Esophagus (tissue), 2 donors: Measurements from ENCODE around the gene TRPM5. TPM values are rescaled to one million over a fixed set of nuclear protein-coding genes. Genes with fewer than 3 reads are reported as not detected.

Experiments
- H3K27ac ChIP-seq, 2 donors: one replicate each; pipeline ENCODE4 v1.5.1; 2013; ENCODE audit warnings: low read depth in 2 of 2, mild to moderate bottlenecking in 2 of 2, inconsistent platforms in 1 of 2, low read length in 1 of 2, moderate library complexity in 1 of 2
- H3K27me3 ChIP-seq, 2 donors: one replicate each; pipeline ENCODE4 v1.6.1; 2013; ENCODE audit warnings: low read length in 2 of 2, control low read depth in 1 of 2, mild to moderate bottlenecking in 1 of 2; ENCODE audit not compliant: insufficient read depth in 2 of 2, control insufficient read depth in 1 of 2
- H3K36me3 ChIP-seq, 2 donors: one replicate each; pipeline ENCODE4 v1.6.1; 2013; ENCODE audit warnings: low read length in 1 of 2; ENCODE audit not compliant: control insufficient read depth in 2 of 2, insufficient read depth in 2 of 2
- H3K4me1 ChIP-seq, 2 donors: one replicate each; pipeline ENCODE4 v1.6.1; 2013; ENCODE audit warnings: low read length in 1 of 2; ENCODE audit not compliant: control insufficient read depth in 2 of 2, insufficient read depth in 2 of 2
- H3K4me3 ChIP-seq, 2 donors: one replicate each; pipeline ENCODE4 v1.5.1; 2013; ENCODE audit warnings: low read length in 2 of 2, mild to moderate bottlenecking in 2 of 2, low read depth in 1 of 2, moderate library complexity in 1 of 2
- H3K9me3 ChIP-seq, 2 donors: one replicate each; pipeline ENCODE4 v1.6.1; 2013; ENCODE audit warnings: mild to moderate bottlenecking in 2 of 2, low read depth in 1 of 2, low read length in 1 of 2, moderate library complexity in 1 of 2; ENCODE audit not compliant: control insufficient read depth in 2 of 2, insufficient read depth in 1 of 2
- WGBS, 2 donors: extraction: QIAGEN DNeasy Blood & Tissue Kit; methylation state at CpG; one replicate each; pipeline ENCODE4 v1.1.7; 2013; 5-methylcytosine and 5-hydroxymethylcytosine counted together
- polyA plus RNA-seq, 2 donors: library from polyadenylated mRNA; stranded (reverse); fragments of 200-250 nt; gene quantifications; one replicate each; pipeline ENCODE4 v1.2.3, GENCODE V29; 2013
- donor health status: healthy with polysubstance abuse.
- donor health status: Bipolar disorder and iron deficiency.

TRPM5 gene
- polyA plus RNA-seq, 2 donors: 0.01 TPM; not detected in 1

DNA sequence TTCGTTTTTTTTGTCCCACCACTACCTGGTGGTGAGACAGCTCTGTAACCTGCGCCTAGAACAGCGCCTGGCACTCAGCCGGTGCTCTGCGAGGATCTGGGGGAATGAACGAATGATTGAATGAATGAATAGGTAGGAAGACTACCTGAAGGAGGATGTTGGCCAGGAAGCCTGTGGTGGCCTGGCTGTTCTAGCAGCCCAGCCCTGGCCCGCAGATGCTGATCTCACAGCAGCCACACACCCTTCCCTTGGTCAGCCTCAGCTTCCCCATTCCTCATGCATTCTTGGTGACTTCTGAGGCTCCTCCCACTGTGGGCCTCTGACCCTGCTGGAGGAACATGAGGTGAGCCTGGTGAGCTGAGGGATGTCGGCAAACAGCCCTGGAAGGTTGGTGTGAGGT, 3.7 kb downstream of the TRPM5 start:
- Histone ChIP-seq H3K4me1 (peaks cover 7 to 10% of the 10 kb centered on the region in 2 donors), H3K27ac (no peak overlapping the region), H3K9me3 (peaks cover 0 to 4% of the 10 kb centered on the region in 2 donors), H3K4me3 (no peak overlapping the region), H3K36me3 (no peaks in the 10 kb centered on the region), H3K27me3 (no peaks in the 10 kb centered on the region)
- 69 to 78% methylated on average over 8 of the region's 8 CpGs for WGBS, 2 donors

DNA sequence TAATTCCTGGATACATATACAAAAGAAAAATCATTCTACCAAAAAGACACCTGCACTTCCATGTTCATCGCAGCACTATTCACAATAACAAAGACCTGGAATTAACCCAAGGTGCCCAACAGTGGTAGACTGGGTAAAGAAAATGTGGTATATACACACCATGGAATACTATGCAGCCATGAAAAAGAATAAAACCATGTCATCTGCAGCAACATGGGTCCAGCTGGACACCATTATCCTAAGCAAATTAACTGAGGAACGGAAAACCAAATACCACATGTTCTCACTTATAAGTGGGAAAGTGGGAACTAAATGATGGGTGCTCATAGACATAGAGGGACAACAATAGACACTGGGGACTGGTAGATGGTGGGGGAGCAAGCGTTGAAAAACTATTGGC, 4.5 kb downstream of the TRPM5 start:
- Histone ChIP-seq H3K27me3 (no peaks in the 10 kb centered on the region), H3K36me3 (no peaks in the 10 kb centered on the region), H3K4me3 (no peak overlapping the region), H3K27ac (no peak overlapping the region), H3K9me3 (peaks cover 0 to 4% of the 10 kb centered on the region in 2 donors), H3K4me1 (peaks cover 3 to 4% of the 10 kb centered on the region in 2 donors)
- WGBS, 2 donors: 95 to 97% methylated on average over 3 of the region's 3 CpGs

DNA sequence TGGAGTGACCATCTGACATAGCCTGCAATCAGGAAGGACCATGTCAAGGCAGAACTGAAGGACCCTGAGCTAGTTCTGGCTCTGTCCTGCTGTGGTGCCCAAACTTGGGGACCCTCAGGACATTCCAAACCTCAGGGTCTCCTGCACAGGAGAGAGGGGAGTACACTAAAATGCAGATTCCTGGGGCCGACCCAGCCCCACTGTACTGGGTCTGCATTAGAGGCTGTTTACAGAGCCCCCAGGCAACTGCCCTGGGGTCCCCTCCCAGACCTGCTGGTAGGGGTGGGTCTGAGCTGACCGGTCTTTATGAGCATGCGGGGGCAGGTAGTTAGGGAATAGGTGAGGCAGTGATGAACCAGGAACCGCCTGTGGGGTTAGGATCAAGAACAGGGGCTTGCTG, 6.8 kb downstream of the TRPM5 start:
- H3K4me1 ChIP-seq: no peaks in the 10 kb centered on the region
- H3K27me3 ChIP-seq: no peaks in the 10 kb centered on the region
- H3K9me3 ChIP-seq: peaks cover 0 to 8% of the 10 kb centered on the region in 2 donors
- H3K36me3 ChIP-seq: no peaks in the 10 kb centered on the region
- H3K27ac ChIP-seq: no peak overlapping the region
- H3K4me3 ChIP-seq: no peak overlapping the region
- 84 to 87% methylated on average over 4 of the region's 4 CpGs for WGBS, 2 donors

DNA sequence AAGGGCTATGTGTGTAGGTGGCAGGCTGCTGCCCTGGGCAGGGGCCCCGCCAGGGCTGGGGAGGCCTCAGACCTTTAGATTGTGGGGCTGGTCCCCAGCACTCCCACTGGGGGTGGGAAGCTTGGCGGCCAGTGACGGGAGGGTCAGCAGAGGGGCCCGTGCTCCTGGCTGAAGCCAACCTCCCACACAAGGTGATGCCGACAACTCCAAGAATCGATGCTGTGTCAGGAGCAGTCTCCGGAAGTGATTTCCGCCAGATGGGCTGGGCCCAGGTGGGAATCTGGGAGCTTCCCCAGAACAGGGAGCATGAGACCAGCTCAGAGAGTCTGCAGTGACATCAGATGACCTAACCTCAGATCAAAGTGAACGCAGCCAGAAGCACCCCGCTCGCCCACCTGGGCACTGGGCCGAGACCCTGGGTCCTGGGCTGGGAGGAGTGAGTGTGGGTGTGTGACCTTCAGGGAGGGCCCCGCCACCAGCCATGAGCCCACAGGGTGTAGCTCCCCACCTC, 7.7 kb downstream of the TRPM5 start:
- Histone ChIP-seq H3K27me3 (no peaks in the 10 kb centered on the region), H3K27ac (no peak overlapping the region), H3K9me3 (peaks cover 0 to 8% of the 10 kb centered on the region in 2 donors), H3K4me1 (no peaks in the 10 kb centered on the region), H3K36me3 (no peaks in the 10 kb centered on the region), H3K4me3 (no peak overlapping the region)
- 86 to 88% methylated on average over 13 of the region's 13 CpGs for WGBS, 2 donors

DNA sequence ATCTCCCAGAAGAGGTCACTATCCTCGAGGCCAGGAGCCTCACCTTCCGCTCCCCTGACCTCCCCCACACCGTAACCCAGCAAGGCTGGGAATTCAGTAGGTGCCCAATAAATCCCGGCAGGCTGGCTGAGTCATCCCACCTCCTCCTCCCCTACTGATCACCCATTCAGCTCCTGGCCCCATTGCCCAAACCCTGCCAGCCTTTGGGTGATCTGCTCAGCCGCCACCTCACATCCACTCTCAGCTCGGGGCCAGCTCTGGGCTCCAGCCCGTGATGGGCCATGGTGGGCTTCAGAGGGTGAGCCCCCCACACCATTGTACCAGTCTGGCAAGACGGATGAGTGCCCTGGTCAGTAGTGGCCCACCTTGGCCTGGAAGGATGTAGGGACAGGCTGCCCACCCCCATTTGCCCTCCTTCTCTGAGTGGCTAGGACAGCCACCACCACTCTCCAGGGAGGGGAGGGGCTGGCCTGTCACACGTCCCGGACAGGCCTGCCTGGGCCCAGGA, 8.2 kb downstream of the TRPM5 start:
- Histone ChIP-seq H3K27me3 (no peaks in the 10 kb centered on the region), H3K4me1 (no peaks in the 10 kb centered on the region), H3K27ac (no peak overlapping the region), H3K9me3 (peaks cover 0 to 8% of the 10 kb centered on the region in 2 donors), H3K36me3 (no peaks in the 10 kb centered on the region), H3K4me3 (no peak overlapping the region)
- 73 to 82% methylated on average over 8 to 10 of the region's 10 CpGs for WGBS, 2 donors

DNA sequence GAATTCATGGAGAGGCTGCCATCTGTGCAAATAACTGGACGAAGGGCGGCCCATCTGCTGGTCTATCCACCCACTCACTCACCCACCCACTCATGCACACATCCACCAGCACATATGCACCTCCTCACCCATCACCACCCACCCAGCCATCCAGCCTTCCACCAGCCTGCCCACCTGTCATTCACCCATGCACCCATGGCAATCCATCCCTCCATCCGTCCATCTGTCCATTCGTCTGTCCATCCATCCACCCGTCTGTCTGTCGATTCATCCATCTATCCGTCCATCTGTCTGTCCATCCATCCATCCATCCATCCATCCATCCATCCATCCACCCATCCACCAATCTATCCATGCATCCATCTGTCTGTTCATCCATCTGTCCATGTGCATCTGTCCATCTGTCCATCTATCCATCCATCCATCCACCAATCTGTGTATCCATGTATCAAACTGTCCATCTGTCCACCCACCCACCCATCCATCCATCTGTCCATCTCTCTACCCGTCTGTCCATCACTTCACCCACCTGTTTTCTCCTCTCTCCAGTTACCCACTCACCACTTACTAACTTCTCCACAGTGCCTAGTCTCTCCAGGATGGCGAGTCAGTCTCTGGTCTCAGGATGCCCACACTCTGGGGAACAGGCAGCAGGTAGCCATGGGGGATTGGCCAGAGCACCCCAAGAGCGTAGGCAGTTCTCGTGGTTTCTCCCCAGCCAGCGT, 8.9 kb downstream of the TRPM5 start:
- Histone ChIP-seq H3K4me1 (no peaks in the 10 kb centered on the region), H3K27ac (no peak overlapping the region), H3K4me3 (no peak overlapping the region), H3K9me3 (peaks cover 0 to 10% of the 10 kb centered on the region in 2 donors), H3K27me3 (no peaks in the 10 kb centered on the region), H3K36me3 (no peaks in the 10 kb centered on the region)
- WGBS, 2 donors: 88% methylated on average over 12 of the region's 12 CpGs

DNA sequence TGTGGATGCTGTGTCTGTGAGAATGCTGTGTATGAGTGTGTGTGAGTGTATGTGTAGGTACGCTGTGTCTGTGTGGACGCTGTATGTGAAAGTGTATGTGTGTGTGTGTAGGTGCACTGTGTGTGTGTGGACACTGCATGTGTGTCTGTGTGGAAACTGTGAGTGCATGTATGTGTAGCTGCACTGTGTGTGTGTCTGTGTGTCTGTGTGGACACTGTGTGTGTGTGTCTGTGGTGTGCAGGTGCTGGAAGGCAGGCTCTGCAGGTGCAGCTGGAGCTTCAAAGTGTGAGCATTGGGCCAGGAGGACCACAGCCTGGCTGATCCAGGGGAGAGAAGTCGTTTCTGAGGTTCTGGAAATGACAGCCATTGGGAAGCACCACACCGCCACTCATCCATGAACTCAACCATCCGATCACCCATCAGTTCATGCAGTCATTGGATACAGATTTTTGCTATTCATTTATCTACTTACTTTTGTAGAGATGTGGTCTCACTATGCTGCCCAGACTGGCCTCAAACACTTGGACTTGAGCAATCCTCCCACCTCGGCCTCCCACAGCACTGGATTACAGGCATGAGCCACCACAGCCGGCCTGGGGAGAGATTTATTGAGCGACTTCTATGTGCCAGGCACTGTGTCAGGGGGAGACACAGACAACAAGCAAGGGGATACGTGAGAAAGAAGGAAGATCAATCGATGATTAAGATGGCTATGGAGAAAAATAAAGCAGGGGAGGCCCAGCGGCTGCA, 9.6 kb downstream of the TRPM5 start:
- H3K27me3 ChIP-seq: no peaks in the 10 kb centered on the region
- no peaks in the 10 kb centered on the region for H3K36me3 ChIP-seq
- 76 to 80% methylated on average over 11 of the region's 11 CpGs for WGBS, 2 donors
- H3K4me3 ChIP-seq: no peak overlapping the region
- no peak overlapping the region for H3K27ac ChIP-seq
- no peaks in the 10 kb centered on the region for H3K4me1 ChIP-seq
- peaks cover 0 to 11% of the 10 kb centered on the region in 2 donors for H3K9me3 ChIP-seq

DNA sequence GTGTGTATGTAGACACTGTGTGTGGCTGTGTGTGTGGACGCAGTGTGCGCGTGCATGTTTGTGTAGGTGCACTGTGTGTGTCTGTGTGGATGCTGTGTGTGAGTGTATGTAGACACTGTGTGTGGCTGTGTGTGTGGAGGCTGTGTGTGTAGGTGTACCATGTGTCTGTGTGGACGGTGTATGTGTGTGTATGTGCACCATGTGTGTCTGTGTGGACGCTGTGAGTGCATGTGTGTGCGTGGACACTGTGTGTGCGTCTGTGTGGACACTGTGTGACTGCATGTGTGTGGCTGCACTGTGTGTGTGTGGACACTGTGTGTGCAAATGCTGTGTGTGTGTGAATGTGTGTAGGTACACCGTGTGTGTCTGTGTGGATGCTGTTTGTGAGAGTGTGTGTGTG, 10.3 kb downstream of the TRPM5 start:
- H3K27ac ChIP-seq: no peak overlapping the region
- no peaks in the 10 kb centered on the region for H3K36me3 ChIP-seq
- H3K4me3 ChIP-seq: no peak overlapping the region
- 88 to 93% methylated on average over 8 of the region's 8 CpGs for WGBS, 2 donors
- no peaks in the 10 kb centered on the region for H3K27me3 ChIP-seq
- peaks cover 0 to 11% of the 10 kb centered on the region in 2 donors for H3K9me3 ChIP-seq
- no peaks in the 10 kb centered on the region for H3K4me1 ChIP-seq

DNA sequence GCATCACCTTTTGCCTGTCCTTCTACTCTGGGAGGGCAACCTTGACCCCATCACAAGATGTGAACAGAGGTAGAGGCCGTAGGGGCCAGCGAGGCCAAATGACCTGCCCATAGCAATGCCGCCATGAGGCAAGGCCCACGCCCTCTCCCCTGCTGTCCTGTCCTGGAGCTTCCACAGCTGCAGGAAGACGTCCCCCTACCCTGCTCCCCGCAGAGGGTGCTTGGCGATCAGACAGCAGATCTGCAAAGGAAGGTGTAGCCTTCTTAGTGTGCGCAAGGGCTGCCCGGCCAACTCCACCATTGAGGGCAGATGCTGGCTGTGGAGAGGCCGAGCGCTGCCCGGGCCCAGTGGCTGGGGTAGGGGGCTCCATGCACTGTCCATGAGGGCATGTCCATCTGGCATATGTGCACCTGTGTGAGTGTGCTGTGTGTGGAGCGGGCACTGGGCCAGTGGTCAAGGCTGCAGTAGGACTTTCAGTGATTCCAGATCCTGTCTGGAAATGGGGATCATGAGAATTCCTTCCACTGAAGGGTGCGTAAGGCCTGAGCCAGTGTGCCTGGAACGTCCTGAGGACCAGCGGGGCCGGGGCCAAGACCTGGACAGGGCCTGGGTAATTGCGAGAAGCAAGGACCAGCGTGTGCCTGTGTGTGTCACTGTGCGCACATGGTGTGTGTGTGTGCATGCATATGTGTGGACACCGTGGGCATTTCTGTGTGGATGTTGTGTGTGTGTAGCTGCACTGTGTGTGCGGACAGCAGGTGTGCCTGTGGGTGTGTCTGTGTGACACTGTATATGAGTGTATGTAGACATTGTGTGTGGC, 11.0 kb downstream of the TRPM5 start:
- 90 to 92% methylated on average over 22 of the region's 22 CpGs for WGBS, 2 donors
- Histone ChIP-seq H3K9me3 (peaks cover 0 to 13% of the 10 kb centered on the region in 2 donors), H3K27ac (no peak overlapping the region), H3K27me3 (no peaks in the 10 kb centered on the region), H3K4me1 (no peaks in the 10 kb centered on the region), H3K36me3 (no peaks in the 10 kb centered on the region), H3K4me3 (no peak overlapping the region)
